ENCODE results near the gene CCNB1IP1. TPM values are rescaled to one million over a fixed set of nuclear protein-coding genes. Genes with fewer than 3 reads are reported as not detected.

CCNB1IP1 gene, protein sequence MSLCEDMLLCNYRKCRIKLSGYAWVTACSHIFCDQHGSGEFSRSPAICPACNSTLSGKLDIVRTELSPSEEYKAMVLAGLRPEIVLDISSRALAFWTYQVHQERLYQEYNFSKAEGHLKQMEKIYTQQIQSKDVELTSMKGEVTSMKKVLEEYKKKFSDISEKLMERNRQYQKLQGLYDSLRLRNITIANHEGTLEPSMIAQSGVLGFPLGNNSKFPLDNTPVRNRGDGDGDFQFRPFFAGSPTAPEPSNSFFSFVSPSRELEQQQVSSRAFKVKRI
- 51.3 and 52.7 TPM in 2 replicates for total RNA-seq

DNA sequence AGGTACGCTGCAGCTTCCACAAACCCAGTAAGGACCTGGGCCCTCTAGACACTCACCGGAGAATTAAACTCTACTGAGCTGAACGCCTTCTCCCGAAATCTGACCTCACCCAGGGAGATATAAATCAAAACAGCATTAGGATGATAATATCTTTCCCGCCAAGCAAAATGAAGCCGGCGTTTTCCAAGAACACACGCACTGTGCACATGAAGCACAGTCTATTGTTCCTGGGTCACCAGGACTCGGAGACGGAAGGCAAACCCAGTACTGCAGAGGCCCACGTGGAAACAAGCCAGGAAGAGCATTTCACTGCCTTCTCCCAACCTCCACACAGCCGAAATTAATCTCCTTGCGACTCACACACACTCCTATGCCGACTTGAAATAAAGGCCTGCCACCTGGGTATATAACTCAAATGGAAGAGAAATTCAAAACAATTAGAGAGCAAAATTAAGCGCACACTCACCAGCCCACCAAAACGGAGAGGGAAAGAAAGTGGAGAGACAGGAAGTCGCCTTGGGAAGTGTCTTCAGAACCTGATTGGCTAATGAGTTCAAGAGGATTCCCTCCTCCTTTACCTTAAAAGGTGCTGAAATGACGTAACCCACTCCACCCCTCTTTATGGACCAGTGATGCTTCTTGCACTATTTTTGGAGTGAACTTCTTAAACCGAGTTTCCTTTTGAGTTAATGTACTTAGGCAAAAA is at the start of gene CCNB1IP1:
Gene CCNB1IP1 (minus strand): TSS at position 492 of the 706 bp plus-strand sequence. CDS start 16,756 bp downstream, outside the sequence.

GRCh38 chr14:20343092-20343861 is 10.2 kb upstream of the CCNB1IP1 start, which contains the start of gene PARP2:
Gene PARP2, plus strand, starts transcription at chr14:20343635. Its CDS starts 7 bp downstream, at chr14:20343642.

DNA sequence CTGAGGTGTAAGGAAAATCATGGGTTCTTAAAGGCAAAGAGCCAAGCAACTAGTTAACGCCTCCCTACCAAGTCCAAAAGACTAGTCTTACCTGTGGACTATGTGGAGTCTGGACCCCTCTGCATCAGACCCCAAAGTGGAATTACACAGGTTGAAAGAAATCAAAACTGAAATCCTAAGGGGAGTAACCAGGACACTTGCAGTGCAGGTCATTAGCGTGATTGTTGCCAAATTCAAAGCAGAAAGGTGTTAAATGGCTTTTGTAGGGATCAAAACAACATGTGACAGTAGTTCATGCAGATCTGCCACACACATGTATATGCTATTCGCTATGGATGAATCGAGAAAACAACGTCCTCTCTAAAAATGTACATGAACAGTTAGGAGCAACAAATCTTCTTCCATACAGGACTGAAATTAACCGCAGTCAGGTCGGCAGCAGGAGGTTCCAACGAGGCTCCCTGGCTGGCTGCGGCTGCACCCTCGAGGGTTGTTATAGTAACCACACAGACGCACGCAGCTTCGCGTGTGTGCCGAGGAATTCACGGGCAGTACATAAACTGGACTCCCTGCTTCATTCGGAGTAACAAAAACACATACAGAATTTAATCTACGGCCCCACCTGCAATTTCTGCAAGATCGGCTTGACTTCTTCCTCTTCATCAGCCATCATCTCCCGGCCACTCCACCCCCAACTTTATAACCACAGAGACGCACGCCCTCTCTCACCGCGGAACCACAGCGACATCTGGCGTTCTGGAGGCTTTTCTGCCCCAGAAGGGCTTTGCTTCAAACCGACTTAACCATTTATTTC is 27.6 kb downstream of the CCNB1IP1 start, which contains the start of gene TTC5:
Gene TTC5 (minus strand): TSS at position 687 of the 814 bp plus-strand sequence. CDS start 14 bp downstream, at position 673.

Other genes with a start within 250 kb of the CCNB1IP1 start
- gene OR4K17, start 222.5 kb downstream of the CCNB1IP1 start, total RNA-seq = not detected in 2 replicates
- gene OR4N5, start 194.5 kb downstream of the CCNB1IP1 start, total RNA-seq = not detected in 2 replicates
- not detected in 2 replicates for gene OR11G2, start 142.4 kb downstream of the CCNB1IP1 start, total RNA-seq
- not detected in 2 replicates for gene OR11H6, start 109.6 kb downstream of the CCNB1IP1 start, total RNA-seq
- gene OR11H7, start 104.3 kb downstream of the CCNB1IP1 start, total RNA-seq = not detected in 2 replicates
- not detected in 2 replicates for gene OR11H4, start 94.0 kb downstream of the CCNB1IP1 start, total RNA-seq
- 5.2 and 7.5 TPM in 2 replicates for gene TTC5, start 27.3 kb downstream of the CCNB1IP1 start, total RNA-seq
- 11.1 and 12.9 TPM in 2 replicates for gene PARP2, start 10.4 kb upstream of the CCNB1IP1 start, total RNA-seq
- 5.5 and 8.5 TPM in 2 replicates for gene TEP1, start 80.2 kb upstream of the CCNB1IP1 start, total RNA-seq
- not detected in 2 replicates for gene KLHL33, start 102.9 kb upstream of the CCNB1IP1 start, total RNA-seq
- gene OSGEP, start 121.5 kb upstream of the CCNB1IP1 start, total RNA-seq = 37.9 and 54.4 TPM in 2 replicates
- 168 and 175 TPM in 2 replicates for gene APEX1, start 121.9 kb upstream of the CCNB1IP1 start, total RNA-seq
- 9.7 and 14.2 TPM in 2 replicates for gene PIP4P1, start 128.2 kb upstream of the CCNB1IP1 start, total RNA-seq
- gene PNP, start 136.1 kb upstream of the CCNB1IP1 start, total RNA-seq = 128 and 138 TPM in 2 replicates
- not detected in 2 replicates for gene RNASE10, start 172.3 kb upstream of the CCNB1IP1 start, total RNA-seq
- gene RNASE9, start 227.8 kb upstream of the CCNB1IP1 start, total RNA-seq = not detected in 2 replicates